H9 (cell line): ENCODE data around the gene IPP. TPM values are rescaled to one million over a fixed set of nuclear protein-coding genes. Genes with fewer than 3 reads are reported as not detected.

Experiments
- DNase-seq: peaks from one replicate; pipeline ENCODE4 v3.0.0-alpha.2; 2017
- H2AFZ ChIP-seq: one replicate; pipeline ENCODE4 v1.6.1; 2013; ENCODE audit warnings: mild to moderate bottlenecking, low read length, control low read depth, moderate library complexity
- H2AK5ac ChIP-seq: 2 replicates; pipeline ENCODE4 v1.6.1; 2013; ENCODE audit warnings: low read length, control low read depth, mixed read lengths; ENCODE audit not compliant: insufficient read length
- H2BK120ac ChIP-seq: one replicate; pipeline ENCODE4 v1.6.1; 2013; ENCODE audit warnings: low read depth, mild to moderate bottlenecking, low read length, control low read depth, inconsistent platforms; ENCODE audit not compliant: poor library complexity, severe bottlenecking
- H2BK12ac ChIP-seq: 2 replicates; pipeline ENCODE4 v1.6.1; 2013; ENCODE audit warnings: low read length, control low read depth, mixed read lengths, low read depth; ENCODE audit not compliant: insufficient read length
- H2BK15ac ChIP-seq: 2 replicates; pipeline ENCODE4 v1.6.1; 2013; ENCODE audit warnings: low read depth, low read length, control low read depth
- H2BK20ac ChIP-seq: one replicate; pipeline ENCODE4 v1.6.1; 2013; ENCODE audit warnings: low read depth, mild to moderate bottlenecking, low read length, control low read depth, inconsistent platforms; ENCODE audit not compliant: poor library complexity, severe bottlenecking
- H2BK5ac ChIP-seq: 2 replicates; pipeline ENCODE4 v1.6.1; 2013; ENCODE audit warnings: low read length, control low read depth, mixed read lengths; ENCODE audit not compliant: insufficient read length
- H3K14ac ChIP-seq: 2 replicates; pipeline ENCODE4 v1.6.1; 2013; ENCODE audit warnings: low read length, control low read depth; ENCODE audit not compliant: insufficient read depth
- H3K18ac ChIP-seq: 2 replicates; pipeline ENCODE4 v1.6.1; 2013; ENCODE audit warnings: low read depth, mild to moderate bottlenecking, mixed read lengths, low read length, control low read depth; ENCODE audit not compliant: insufficient read length
- H3K23ac ChIP-seq: 2 replicates; pipeline ENCODE4 v1.6.1; 2013; ENCODE audit warnings: low read length, control low read depth, mixed read lengths, low read depth; ENCODE audit not compliant: insufficient read length
- H3K23me2 ChIP-seq: 2 replicates; pipeline ENCODE4 v1.6.1; 2013; ENCODE audit warnings: low read depth, mild to moderate bottlenecking, mixed read lengths, low read length, control low read depth; ENCODE audit not compliant: insufficient read length, poor library complexity, severe bottlenecking
- H3K27ac ChIP-seq: 2 replicates; pipeline ENCODE4 v1.5.1; 2013; ENCODE audit warnings: low read length, control low read depth, mixed read lengths, low read depth; ENCODE audit not compliant: insufficient read length
- H3K27me3 ChIP-seq: 2 replicates; pipeline ENCODE4 v1.6.1; 2013; ENCODE audit warnings: low read length, control low read depth, inconsistent platforms; ENCODE audit not compliant: insufficient read depth
- H3K4ac ChIP-seq: 2 replicates; pipeline ENCODE4 v1.6.1; 2013; ENCODE audit warnings: low read depth, mild to moderate bottlenecking, control low read depth, inconsistent platforms, low read length, moderate library complexity
- H3K4me1 ChIP-seq: 2 replicates; pipeline ENCODE4 v1.6.1; 2013; ENCODE audit warnings: low read length, control low read depth, inconsistent platforms; ENCODE audit not compliant: insufficient read depth
- H3K4me2 ChIP-seq: 2 replicates; pipeline ENCODE4 v1.6.1; 2013; ENCODE audit warnings: low read length, control low read depth, mixed read lengths; ENCODE audit not compliant: insufficient read length, insufficient read depth
- H3K56ac ChIP-seq: 2 replicates; pipeline ENCODE4 v1.6.1; 2013; ENCODE audit warnings: low read depth, mild to moderate bottlenecking, mixed read lengths, low read length, control low read depth; ENCODE audit not compliant: insufficient read length
- H3K79me1 ChIP-seq: 2 replicates; pipeline ENCODE4 v1.6.1; 2013; ENCODE audit warnings: low read depth, mild to moderate bottlenecking, moderate library complexity, low read length, control low read depth, inconsistent platforms; ENCODE audit not compliant: insufficient read depth, poor library complexity, severe bottlenecking
- H3K79me2 ChIP-seq: 2 replicates; pipeline ENCODE4 v1.6.1; 2013; ENCODE audit warnings: low read length, control low read depth, inconsistent platforms; ENCODE audit not compliant: insufficient read depth
- H3K9ac ChIP-seq: 2 replicates; pipeline ENCODE4 v1.6.1; 2013; ENCODE audit warnings: low read length, control low read depth, mixed read lengths; ENCODE audit not compliant: insufficient read length; ENCODE audit errors: extremely low read depth
- H3K9me3 ChIP-seq: one replicate; pipeline ENCODE4 v1.6.1; 2013; ENCODE audit warnings: low read depth, low read length, inconsistent platforms; ENCODE audit not compliant: control insufficient read depth
- H3T11ph ChIP-seq: one replicate; pipeline ENCODE4 v1.6.1; 2013; ENCODE audit warnings: mild to moderate bottlenecking, low read length, control low read depth, inconsistent platforms
- H4K20me1 ChIP-seq: one replicate; pipeline ENCODE4 v1.6.1; 2013; ENCODE audit not compliant: control insufficient read depth, insufficient read length, insufficient read depth
- H4K5ac ChIP-seq: 2 replicates; pipeline ENCODE4 v1.6.1; 2013; ENCODE audit warnings: low read depth, mild to moderate bottlenecking, mixed read lengths, low read length, control low read depth; ENCODE audit not compliant: insufficient read length
- H4K8ac ChIP-seq: replicated peaks from 2 replicates; pipeline ENCODE4 v1.6.1; 2013; ENCODE audit warnings: low read length, control low read depth, mixed read lengths, low read depth; ENCODE audit not compliant: insufficient read length
- H4K91ac ChIP-seq: 2 replicates; pipeline ENCODE4 v1.6.1; 2013; ENCODE audit warnings: low read depth, mild to moderate bottlenecking, moderate library complexity, mixed read lengths, low read length, control low read depth; ENCODE audit not compliant: insufficient read length
- H3K27ac Mint-ChIP-seq, 3 experiments: 2 replicates in 2 of 3; 3 replicates in 1 of 3; pipeline ENCODE4 v1.8.0; 2020 to 2021; ENCODE audit warnings: mixed read lengths in 3 of 3, mild to moderate bottlenecking in 1 of 3, moderate library complexity in 1 of 3
- H3K27me3 Mint-ChIP-seq: 2 replicates; pipeline ENCODE4 v1.8.0; 2021; ENCODE audit warnings: low read depth, mild to moderate bottlenecking, moderate library complexity, mixed read lengths
- H3K36me3 Mint-ChIP-seq, 3 experiments: 2 replicates in 2 of 3; 3 replicates in 1 of 3; pipeline ENCODE4 v1.8.0; 2020 to 2021; ENCODE audit warnings: low read depth in 3 of 3, mixed read lengths in 3 of 3; ENCODE audit not compliant: insufficient read depth in 1 of 3
- H3K4me1 Mint-ChIP-seq, 2 experiments: 2 replicates each; pipeline ENCODE4 v1.8.0; 2020; ENCODE audit warnings: mixed read lengths in 2 of 2
- H3K4me3 Mint-ChIP-seq, 2 experiments: 2 replicates in 1 of 2; 3 replicates in 1 of 2; pipeline ENCODE4 v1.8.0; 2020 to 2021; ENCODE audit warnings: mild to moderate bottlenecking in 2 of 2, mixed read lengths in 2 of 2, moderate library complexity in 1 of 2
- H3K9me3 Mint-ChIP-seq, 2 experiments: 2 replicates in 1 of 2; 3 replicates in 1 of 2; pipeline ENCODE4 v1.8.0; 2020; ENCODE audit warnings: mild to moderate bottlenecking in 2 of 2, mixed read lengths in 2 of 2, moderate library complexity in 1 of 2
- CTCF ChIP-seq: fragments of 200-600 bp; sonication (generic); conservative IDR thresholded peaks from 3 replicates; pipeline ENCODE4 v1.8.0; 2021; ENCODE audit warnings: antibody characterized with exemption, mild to moderate bottlenecking
- WGBS: extraction: QIAGEN DNeasy Blood & Tissue Kit; methylation state at CpG from one replicate; pipeline ENCODE4 v1.1.7; 2013; ENCODE audit warnings: missing lambda C conversion rate, low lambda C conversion rate, mixed read lengths; ENCODE audit not compliant: insufficient read length; ENCODE audit errors: extremely low coverage; 5-methylcytosine and 5-hydroxymethylcytosine counted together
- total RNA-seq: library from RNA; stranded (reverse); gene quantifications from 2 replicates; pipeline ENCODE4 v1.2.1, GENCODE V29; 2021

Gene IPP
- total RNA-seq, 1 experiment from 2014 or later: 6.3 TPM

- Histone ChIP-seq H2BK120ac (no peak overlapping the region), H3K23ac (no peak overlapping the region), H3K56ac (no peak overlapping the region), H2BK12ac (no peak overlapping the region), H2AK5ac (no peak overlapping the region), H3K9ac (no peak overlapping the region), H3K14ac (no peak overlapping the region), H2AFZ (no peak overlapping the region), H3T11ph (no peak overlapping the region), H4K5ac (no peak overlapping the region), H3K9me3 (no peaks in the 10 kb centered on the region), H4K8ac (no peak overlapping the region), H3K79me2 (no peaks in the 10 kb centered on the region), H3K4ac (no peak overlapping the region), H3K18ac (no peak overlapping the region), H3K79me1 (no peaks in the 10 kb centered on the region), H4K20me1 (no peaks in the 10 kb centered on the region), H2BK15ac (no peak overlapping the region), H3K4me1 (no peaks in the 10 kb centered on the region), H3K27me3 (no peaks in the 10 kb centered on the region), H3K4me2 (no peak overlapping the region), H3K23me2 (no peaks in the 10 kb centered on the region), H2BK20ac (no peak overlapping the region), H3K27ac (no peak overlapping the region), H4K91ac (no peak overlapping the region), H2BK5ac (no peak overlapping the region)
- H3K4me3 Mint-ChIP-seq: no peak overlapping the region
- no peak for TF ChIP-seq CTCF
- DNase-seq: no peak
- no peaks in the 10 kb centered on the region; a peak in 1 of 5 replicates for H3K9me3 Mint-ChIP-seq
- no peak overlapping the region for H3K27ac Mint-ChIP-seq
- no CpG with 5 or more reads among the region's 1 CpG for WGBS
- peaks cover 0 to 9% (median 2%) of the 10 kb centered on the region in 3 experiments; a peak in 3 of 7 replicates for H3K36me3 Mint-ChIP-seq
- H3K27me3 Mint-ChIP-seq: no peaks in the 10 kb centered on the region
- H3K4me1 Mint-ChIP-seq: peaks cover 0 to 4% of the 10 kb centered on the region in 2 experiments; a peak in 2 of 4 replicates
Measured at GRCh38 chr1:45721207-45721606, 29.2 kb downstream of the IPP start.
